Activated CD8-positive, alpha-beta memory T cell treated with anti-CD3 and anti-CD28 coated beads for 4 hours (primary cell): ENCODE measurements around the gene ZNF367.

ENCODE experiments used
- DNase-seq, 2 donors: peaks; one replicate each; pipeline ENCODE4 v3.0.0-alpha.2; 2020; ENCODE audit warnings: low read depth in 2 of 2

ZNF367 gene

GRCh38 chr9:96436456-96437126 is 18.4 kb upstream of the ZNF367 start:
- DNase-seq = no peak

- DNase-seq = no peak
These were observed 17.9 kb upstream of the ZNF367 start for GRCh38 chr9:96436063-96436455.

GRCh38 chr9:96435345-96435744 is 17.2 kb upstream of the ZNF367 start:
- DNase-seq = no peak

GRCh38 chr9:96430377-96430776 is 12.2 kb upstream of the ZNF367 start:
- no peak for DNase-seq

GRCh38 chr9:96429732-96430131 is 11.6 kb upstream of the ZNF367 start:
- no peak for DNase-seq

- DNase-seq = no peak
These were observed 7.5 kb upstream of the ZNF367 start for GRCh38 chr9:96425500-96426169.

GRCh38 chr9:96423985-96424336 is 5.8 kb upstream of the ZNF367 start:
- no peak for DNase-seq

GRCh38 chr9:96423322-96423984 is 5.3 kb upstream of the ZNF367 start:
- no peak for DNase-seq

GRCh38 chr9:96420468-96421219 is 2.5 kb upstream of the ZNF367 start:
- no peak for DNase-seq

- no peak for DNase-seq
These were observed 1.5 kb upstream of the ZNF367 start for GRCh38 chr9:96419691-96419969.

- DNase-seq = no peak
These were observed 935 bp upstream of the ZNF367 start for GRCh38 chr9:96418920-96419690.

GRCh38 chr9:96417661-96418082 is 498 bp downstream of the ZNF367 start:
- peak in 1 of 2 donors; percentile 17 for DNase-seq

- DNase-seq = peak; percentile 87 to 88
These were observed 1.1 kb downstream of the ZNF367 start for GRCh38 chr9:96417051-96417586.

GRCh38 chr9:96413302-96414221 is 4.6 kb downstream of the ZNF367 start:
- DNase-seq = no peak

- no peak for DNase-seq
These were observed 5.8 kb downstream of the ZNF367 start for GRCh38 chr9:96412174-96412913.

- DNase-seq = no peak
These were observed 6.9 kb downstream of the ZNF367 start for GRCh38 chr9:96411129-96411838.

GRCh38 chr9:96408409-96409280 is 9.5 kb downstream of the ZNF367 start:
- no peak for DNase-seq
